ENCODE results near the gene SLC35F4. TPM values are rescaled to one million over a fixed set of nuclear protein-coding genes. Genes with fewer than 3 reads are reported as not detected.

SLC35F4 gene
- total RNA-seq, 1 experiment from 2014 or later: not detected

DNA sequence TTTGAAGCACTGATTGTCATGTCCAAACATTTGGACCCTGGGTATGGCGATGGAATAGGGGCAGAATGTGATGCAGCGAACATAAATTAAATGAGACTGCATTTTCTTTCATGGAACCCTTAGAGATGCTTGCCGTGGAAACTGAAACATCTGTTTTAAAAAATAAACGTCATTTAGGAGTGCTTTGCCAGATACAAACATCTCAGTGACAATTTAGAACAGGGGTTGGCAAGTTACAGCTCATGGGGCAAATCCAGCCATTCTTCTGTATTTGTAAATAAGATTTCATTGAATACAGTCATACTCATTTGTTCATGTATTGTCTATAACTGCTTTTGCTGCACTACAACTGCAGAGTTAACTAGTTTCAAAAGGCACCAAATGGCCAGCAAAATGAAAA is 51.2 kb downstream of the SLC35F4 start:
- Histone ChIP-seq H3F3A (ENCODE audit: low read length, unreplicated experiment) (no peaks in the 10 kb centered on the region), H3K27me3 (ENCODE audit: low read length) (peaks cover 24% of the 10 kb centered on the region; the same call in 1 of the 2 replicates), H3K9ac (ENCODE audit: low read length) (no peak overlapping the region), H3K4me2 (ENCODE audit: low read length) (no peak overlapping the region), H3K4me1 (ENCODE audit: insufficient read depth, low read length) (0 out of 2 replicates have a peak, but pooled peaks cover 4% of the 10 kb centered on the region), H3K4me3 (ENCODE audit: low read length) (no peak overlapping the region), H3K79me2 (ENCODE audit: low read length) (no peaks in the 10 kb centered on the region), H3K27ac (ENCODE audit: low read length) (no peak overlapping the region), H3K9me2 (replicated peaks; ENCODE audit: low read length) (no peaks in the 10 kb centered on the region), H4K20me1 (ENCODE audit: low read length) (no peaks in the 10 kb centered on the region), H2AFZ (ENCODE audit: low read length) (no peak overlapping the region), H3K36me3 (ENCODE audit: low read depth, low read length) (no peaks in the 10 kb centered on the region), H3K9me3 (ENCODE audit: low read length) (no peaks in the 10 kb centered on the region)
- no TSS peak for BruUV-seq (replicated peaks)
- ChIA-PET POLR2A (ENCODE audit: unreplicated experiment) (no interaction called here), CTCF (no interaction called here)
- TF ChIP-seq, protein P1, sequence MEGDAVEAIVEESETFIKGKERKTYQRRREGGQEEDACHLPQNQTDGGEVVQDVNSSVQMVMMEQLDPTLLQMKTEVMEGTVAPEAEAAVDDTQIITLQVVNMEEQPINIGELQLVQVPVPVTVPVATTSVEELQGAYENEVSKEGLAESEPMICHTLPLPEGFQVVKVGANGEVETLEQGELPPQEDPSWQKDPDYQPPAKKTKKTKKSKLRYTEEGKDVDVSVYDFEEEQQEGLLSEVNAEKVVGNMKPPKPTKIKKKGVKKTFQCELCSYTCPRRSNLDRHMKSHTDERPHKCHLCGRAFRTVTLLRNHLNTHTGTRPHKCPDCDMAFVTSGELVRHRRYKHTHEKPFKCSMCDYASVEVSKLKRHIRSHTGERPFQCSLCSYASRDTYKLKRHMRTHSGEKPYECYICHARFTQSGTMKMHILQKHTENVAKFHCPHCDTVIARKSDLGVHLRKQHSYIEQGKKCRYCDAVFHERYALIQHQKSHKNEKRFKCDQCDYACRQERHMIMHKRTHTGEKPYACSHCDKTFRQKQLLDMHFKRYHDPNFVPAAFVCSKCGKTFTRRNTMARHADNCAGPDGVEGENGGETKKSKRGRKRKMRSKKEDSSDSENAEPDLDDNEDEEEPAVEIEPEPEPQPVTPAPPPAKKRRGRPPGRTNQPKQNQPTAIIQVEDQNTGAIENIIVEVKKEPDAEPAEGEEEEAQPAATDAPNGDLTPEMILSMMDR (conservative IDR thresholded peaks at IDR 0.05; ENCODE audit: low read depth, low read length): no peak
- no peak for TF ChIP-seq EZH2phosphoT487 (IDR thresholded peaks at IDR 0.05; ENCODE audit: borderline replicate concordance, low read length)
- no peak for TF ChIP-seq EZH2 (IDR thresholded peaks at IDR 0.05; ENCODE audit: low read length, unreplicated experiment)
- ATAC-seq (no peak), DNase-seq (no peak)
- intact Hi-C loops (cut with micrococcal nuclease): no loop called here

DNA sequence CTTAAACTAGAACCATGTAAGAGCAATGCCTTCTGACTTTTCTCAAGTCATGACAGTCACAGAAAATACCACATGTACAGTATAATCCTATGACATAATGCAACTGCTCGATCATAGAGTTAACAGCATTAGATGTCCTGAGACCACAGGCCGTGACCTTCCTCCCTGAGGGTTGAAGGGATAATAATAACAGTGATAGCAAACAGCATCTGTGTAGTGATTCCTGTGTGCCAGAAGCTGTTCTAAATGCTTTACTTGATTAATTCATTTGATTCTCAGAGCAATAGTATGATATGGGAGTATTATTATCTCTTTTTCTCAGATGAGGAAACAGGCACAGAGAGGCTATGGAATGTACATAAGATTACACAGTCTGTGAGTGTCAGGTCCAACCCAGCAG is 53.2 kb downstream of the SLC35F4 start:
- H4K20me1 ChIP-seq (ENCODE audit: low read length): no peaks in the 10 kb centered on the region
- TF ChIP-seq, protein P1 (conservative IDR thresholded peaks at IDR 0.05; ENCODE audit: low read depth, low read length): no peak
- ChIA-PET POLR2A (ENCODE audit: unreplicated experiment) (no interaction called here), CTCF (no interaction called here)
- H3K4me1 ChIP-seq (ENCODE audit: insufficient read depth, low read length): 0 out of 2 replicates have a peak, but pooled peaks cover 4% of the 10 kb centered on the region
- H3K4me2 ChIP-seq (ENCODE audit: low read length): no peak overlapping the region
- no peaks in the 10 kb centered on the region for H3F3A ChIP-seq (ENCODE audit: low read length, unreplicated experiment)
- no peak overlapping the region for H2AFZ ChIP-seq (ENCODE audit: low read length)
- no peaks in the 10 kb centered on the region for H3K9me3 ChIP-seq (ENCODE audit: low read length)
- ATAC-seq: no peak
- H3K9ac ChIP-seq (ENCODE audit: low read length): no peak overlapping the region
- H3K36me3 ChIP-seq (ENCODE audit: low read depth, low read length): no peaks in the 10 kb centered on the region
- BruUV-seq (replicated peaks): no TSS peak
- no peak for DNase-seq
- no peaks in the 10 kb centered on the region for H3K9me2 ChIP-seq (replicated peaks; ENCODE audit: low read length)
- H3K79me2 ChIP-seq (ENCODE audit: low read length): no peaks in the 10 kb centered on the region
- H3K27ac ChIP-seq (ENCODE audit: low read length): no peak overlapping the region
- intact Hi-C loops (cut with micrococcal nuclease): no loop called here
- H3K4me3 ChIP-seq (ENCODE audit: low read length): no peak overlapping the region
- peaks cover 27% of the 10 kb centered on the region; the same call in 1 of the 2 replicates for H3K27me3 ChIP-seq (ENCODE audit: low read length)

DNA sequence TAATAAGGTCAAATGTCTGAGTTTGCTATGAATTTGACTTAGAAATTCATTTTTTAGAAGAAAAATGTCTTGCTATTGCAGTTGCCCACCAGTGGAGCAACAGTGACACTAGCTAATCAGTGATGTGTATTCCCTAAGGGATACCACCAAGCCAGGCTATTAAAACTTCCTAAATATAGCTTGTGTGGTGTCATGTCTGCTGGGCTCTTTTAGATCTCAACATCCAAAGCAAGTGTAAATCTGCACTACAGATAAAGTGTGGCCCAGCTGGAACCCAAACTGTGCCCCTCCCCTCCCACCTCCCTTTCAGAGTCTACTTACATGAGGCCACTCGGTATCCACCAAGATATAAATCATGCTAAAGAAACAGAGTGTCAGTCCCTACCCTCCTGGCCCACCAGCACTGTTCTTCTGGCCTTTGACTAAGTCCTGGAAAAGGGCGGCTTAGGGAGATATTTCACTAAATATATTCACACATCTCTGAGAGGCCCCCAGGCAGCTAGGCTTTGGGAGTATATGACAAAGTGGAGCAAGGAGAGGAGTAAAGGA is 53.8 kb downstream of the SLC35F4 start:
- Histone ChIP-seq H3K36me3 (ENCODE audit: low read depth, low read length) (no peaks in the 10 kb centered on the region), H3K9ac (ENCODE audit: low read length) (no peak overlapping the region), H3K9me3 (ENCODE audit: low read length) (no peaks in the 10 kb centered on the region), H2AFZ (ENCODE audit: low read length) (no peak overlapping the region), H3K27ac (ENCODE audit: low read length) (no peak overlapping the region), H3F3A (ENCODE audit: low read length, unreplicated experiment) (no peaks in the 10 kb centered on the region), H3K27me3 (ENCODE audit: low read length) (peaks cover 30% of the 10 kb centered on the region; the same call in 1 of the 2 replicates), H3K4me2 (ENCODE audit: low read length) (no peak overlapping the region), H3K4me1 (ENCODE audit: insufficient read depth, low read length) (0 out of 2 replicates have a peak, but pooled peaks cover 4% of the 10 kb centered on the region), H3K4me3 (ENCODE audit: low read length) (no peak overlapping the region), H3K9me2 (replicated peaks; ENCODE audit: low read length) (no peaks in the 10 kb centered on the region), H3K79me2 (ENCODE audit: low read length) (no peaks in the 10 kb centered on the region), H4K20me1 (ENCODE audit: low read length) (no peaks in the 10 kb centered on the region)
- ChIA-PET POLR2A (ENCODE audit: unreplicated experiment) (no interaction called here), CTCF (no interaction called here)
- intact Hi-C loops (cut with micrococcal nuclease): no loop called here
- no TSS peak for BruUV-seq (replicated peaks)
- ATAC-seq (no peak), DNase-seq (no peak)
- TF ChIP-seq EZH2phosphoT487 (IDR thresholded peaks at IDR 0.05; ENCODE audit: borderline replicate concordance, low read length): no peak
- TF ChIP-seq, protein P1 (conservative IDR thresholded peaks at IDR 0.05; ENCODE audit: low read depth, low read length): no peak
- TF ChIP-seq EZH2 (IDR thresholded peaks at IDR 0.05; ENCODE audit: low read length, unreplicated experiment): no peak
